DLD1 (cell line): ENCODE results near the gene SLC9A3.
"Not testable (repeated sequence)": the region's sequence is repeated elsewhere in the genome, so short reads cannot be mapped to it uniquely, and the experiment has no call there.

Experiments
- in situ Hi-C: cut with HindIII; loops from 2 replicates; pipeline ENCODE4 v1.10.0; 2017; ENCODE audit warnings: low sequenced_read_pairs

Gene SLC9A3

DNA sequence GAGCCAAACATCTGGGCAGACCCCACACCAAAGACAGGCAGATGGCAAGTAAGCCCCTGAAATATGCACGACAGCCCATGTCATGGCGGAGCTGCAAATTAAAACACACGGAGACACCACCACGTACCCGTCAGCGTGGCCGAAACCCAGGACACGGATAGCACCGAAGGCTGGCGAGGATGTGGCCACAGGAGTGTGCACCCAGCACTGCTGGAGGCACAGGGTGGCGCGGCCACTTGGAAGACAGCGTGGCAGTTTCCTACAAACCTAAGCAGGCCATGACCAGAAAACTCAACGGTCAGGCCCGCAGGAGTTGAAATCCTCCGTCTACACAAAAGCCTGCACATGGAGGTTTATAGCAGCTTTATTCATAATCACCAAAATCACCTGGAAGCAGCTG, 12.8 kb downstream of the SLC9A3 start:
- in situ Hi-C loops: no loop called here

GRCh38 chr5:510521-510920, 13.7 kb downstream of the SLC9A3 start:
- in situ Hi-C loops: no loop called here

DNA sequence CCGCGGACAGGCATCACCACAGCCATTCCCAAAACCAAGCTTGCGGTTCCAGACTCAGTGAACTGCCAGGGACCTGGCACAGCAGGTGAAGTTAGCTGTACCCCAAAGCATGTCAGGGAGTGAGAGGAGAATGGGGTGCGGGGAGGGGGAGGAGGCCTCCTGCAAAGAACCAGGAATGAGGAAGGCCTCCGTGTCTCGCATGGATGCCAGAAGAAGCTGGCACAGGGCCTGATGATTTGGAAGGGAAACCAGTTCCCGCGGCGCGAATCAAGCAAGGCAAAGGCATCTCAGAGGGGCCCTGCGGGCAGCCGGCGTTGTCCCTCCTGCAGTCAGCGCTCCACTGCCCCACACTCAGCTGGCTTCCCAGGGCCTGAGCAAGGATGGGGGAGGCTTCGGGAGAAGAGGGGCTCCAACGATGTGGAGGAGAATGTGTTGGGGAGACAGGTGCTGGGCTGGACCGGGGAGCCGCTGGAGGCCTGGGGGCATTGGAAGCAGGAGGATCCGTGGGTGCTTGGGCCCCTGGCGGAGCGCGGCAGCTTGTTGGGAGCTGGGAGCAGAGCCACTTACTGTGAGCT, 14.6 kb downstream of the SLC9A3 start:
- in situ Hi-C loops: no loop called here

DNA sequence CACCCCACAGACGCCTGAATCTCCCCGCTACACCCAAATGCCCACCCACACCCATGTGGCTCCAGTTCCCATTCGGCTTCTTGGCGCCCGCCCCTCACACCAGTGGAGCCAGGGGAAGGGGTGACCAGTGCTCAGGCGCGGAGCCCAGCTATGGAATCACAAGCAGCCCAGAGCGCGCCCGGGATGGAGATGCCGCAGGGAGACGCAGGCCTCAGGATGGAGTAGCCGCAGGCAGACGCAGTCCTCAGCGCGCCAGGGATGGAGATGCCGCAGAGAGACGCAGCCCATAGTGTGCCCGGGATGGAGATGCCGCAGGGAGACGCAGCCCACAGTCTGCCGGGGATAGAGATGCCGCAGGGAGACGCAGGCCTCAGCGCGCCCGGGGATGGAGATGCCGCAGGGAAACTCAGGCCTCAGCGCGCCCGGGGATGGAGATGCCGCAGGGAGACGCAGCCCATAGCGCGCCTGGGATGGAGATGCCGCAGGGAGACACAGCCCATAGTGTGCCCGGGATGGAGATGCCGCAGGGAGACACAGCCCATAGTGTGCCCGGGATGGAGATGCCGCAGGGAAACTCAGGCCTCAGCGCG, 16.2 kb downstream of the SLC9A3 start:
- in situ Hi-C loops: not testable (repeated sequence)

DNA sequence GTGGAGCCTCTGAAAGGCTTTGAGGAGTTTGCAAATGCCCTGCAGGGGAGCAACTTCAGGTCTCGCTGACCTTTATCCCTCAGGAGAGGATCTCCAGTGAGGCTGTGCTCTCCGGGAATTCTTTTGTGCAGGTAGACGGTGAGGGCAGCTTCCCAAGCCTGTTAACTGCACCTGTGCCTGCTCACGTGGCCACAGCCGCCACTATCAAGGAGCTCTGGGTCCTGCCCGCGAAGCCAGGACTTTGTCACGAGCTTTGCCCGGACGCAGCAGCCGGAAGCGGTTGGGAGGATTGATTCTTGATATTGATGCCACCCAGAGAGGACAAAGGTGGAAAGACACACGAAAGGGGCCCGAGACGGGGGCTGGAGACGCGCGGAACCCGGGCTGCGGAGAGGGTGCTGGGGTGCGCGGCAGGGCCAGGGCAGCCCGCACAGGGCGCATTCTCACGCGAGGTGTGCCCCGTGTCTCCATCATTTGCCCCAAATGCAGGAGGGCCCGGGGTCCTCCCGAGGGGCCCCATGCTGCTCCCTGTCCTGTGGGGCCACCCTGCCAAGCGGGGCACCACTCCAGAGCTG, 18.2 kb downstream of the SLC9A3 start:
- in situ Hi-C loops: no loop called here

- in situ Hi-C loops: no loop called here
Observed at GRCh38 chr5:504326-505154, 19.7 kb downstream of the SLC9A3 start.

- in situ Hi-C loops: no loop called here
Observed at GRCh38 chr5:502325-503079, 21.7 kb downstream of the SLC9A3 start.

- in situ Hi-C loops: no loop called here
Observed at GRCh38 chr5:501831-502184, 22.4 kb downstream of the SLC9A3 start.

- in situ Hi-C loops: no loop called here
Observed at GRCh38 chr5:501105-501830, 23.0 kb downstream of the SLC9A3 start.

DNA sequence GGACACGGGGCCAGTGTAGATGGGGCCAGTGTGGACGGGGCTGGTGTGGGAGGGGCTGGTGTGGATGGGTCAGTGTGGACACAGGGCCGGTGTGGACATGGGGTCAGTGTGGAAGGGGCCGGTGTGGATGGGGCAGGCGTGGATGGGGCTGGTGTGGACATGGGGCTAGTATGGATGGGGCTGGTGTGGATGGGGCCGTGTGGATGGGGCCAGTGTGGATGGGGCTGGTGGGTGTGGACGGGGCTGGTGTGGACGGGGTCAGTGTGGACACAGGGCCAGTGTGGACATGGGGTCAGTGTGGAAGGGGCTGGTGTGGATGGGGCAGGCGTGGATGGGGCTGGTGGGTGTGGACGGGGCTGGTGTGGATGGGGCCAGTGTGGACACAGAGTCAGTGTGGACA, 23.8 kb downstream of the SLC9A3 start:
- in situ Hi-C loops: no loop called here

DNA sequence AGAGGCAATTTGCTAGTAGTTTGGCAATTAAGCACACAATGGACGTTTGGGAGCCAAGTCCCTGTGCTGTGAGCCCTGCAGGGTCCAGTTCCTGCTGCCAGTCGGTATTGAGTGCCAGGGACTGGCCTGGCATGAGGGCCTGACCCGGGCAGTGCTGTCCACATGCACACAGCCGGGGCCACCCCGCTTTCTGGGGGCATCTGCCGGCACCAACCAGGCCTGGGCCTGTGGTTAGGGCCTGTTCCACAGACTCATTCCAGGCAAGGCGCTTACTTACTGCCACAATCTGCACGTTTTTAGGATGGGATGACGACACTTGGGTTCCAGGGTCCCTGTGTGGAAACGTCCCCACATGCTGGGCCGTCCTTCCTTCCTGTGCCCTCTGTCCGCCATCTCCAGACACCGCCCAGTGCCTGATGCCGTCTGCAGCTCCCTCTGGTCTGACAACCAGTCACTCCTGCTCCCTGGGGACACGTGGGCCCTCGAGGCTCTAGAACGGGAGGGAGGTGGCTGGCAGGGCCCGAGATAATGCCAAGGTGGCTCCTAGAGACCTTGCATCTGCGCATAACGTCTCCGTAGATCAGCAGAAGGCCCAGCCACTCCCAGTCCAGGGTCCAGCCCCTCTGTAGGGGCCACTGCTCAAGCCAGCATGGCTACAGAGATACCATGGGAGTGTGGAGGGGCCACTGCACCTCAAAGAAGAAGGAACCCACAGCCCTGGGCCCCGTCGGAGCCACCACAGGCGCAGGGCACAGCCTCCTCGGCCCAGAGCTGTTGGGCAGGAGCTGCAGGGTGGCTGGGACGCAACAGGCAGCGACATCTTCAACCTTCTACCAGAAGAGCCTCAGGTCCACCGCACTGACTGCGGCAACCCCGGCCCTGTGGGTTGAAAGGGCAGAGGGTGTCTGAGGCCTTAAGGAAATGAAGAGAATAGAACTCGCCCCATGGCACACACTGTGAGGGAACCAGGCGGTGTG, 24.7 kb downstream of the SLC9A3 start:
- in situ Hi-C loops: no loop called here

DNA sequence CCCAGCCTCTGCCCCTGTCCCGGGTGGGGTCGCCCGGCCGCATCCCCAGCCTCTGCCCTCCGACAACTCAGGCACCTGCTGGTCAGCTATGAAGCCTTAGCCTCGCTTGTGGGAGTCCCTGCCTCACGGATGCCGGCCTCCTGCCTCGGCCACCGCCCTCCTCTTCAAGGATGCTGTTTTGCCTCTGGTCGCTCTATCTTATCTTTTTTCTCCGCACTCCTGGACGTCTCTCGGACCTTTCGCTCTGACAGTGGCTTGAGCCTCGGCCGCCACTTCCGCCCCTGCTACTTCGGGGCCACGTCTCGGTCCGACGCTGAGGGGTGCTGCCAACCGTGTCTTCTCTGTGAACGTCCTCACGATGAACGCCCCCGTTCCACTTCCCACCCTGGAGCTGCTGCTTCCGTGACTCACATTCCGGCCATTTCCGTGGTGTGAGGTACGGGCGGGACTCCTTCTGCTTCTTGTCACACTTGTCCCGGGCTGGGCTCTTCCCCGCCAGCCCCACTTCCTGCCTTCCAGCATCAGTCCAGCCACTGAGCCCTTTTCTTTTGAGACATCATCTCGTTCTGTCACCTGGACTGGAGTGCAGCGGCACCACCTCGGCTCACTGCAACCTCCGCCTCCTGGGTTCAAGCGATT, 26.3 kb downstream of the SLC9A3 start:
- in situ Hi-C loops: no loop called here

- in situ Hi-C loops: no loop called here
Observed at GRCh38 chr5:497090-497700, 27.1 kb downstream of the SLC9A3 start.

DNA sequence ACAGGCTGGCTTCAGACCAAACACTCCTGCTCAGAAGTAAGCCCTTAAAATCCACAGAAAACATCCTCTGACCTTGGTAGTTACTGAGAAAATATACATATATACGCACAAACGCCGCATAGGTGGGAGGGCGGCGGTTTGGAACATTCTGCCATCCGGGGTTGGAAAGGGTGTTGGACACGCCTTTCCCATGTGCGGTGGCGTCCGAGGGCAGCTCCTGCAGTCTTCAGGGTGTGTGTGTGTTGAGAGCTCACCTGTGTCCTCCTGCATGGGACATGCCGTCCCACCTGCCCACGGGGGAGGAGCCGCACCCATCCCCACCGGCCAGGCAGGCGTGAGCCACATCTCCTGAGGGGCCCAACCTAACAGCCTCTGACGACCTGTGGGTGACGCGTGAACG, 28.2 kb downstream of the SLC9A3 start:
- in situ Hi-C loops: no loop called here

- in situ Hi-C loops: no loop called here
Observed at GRCh38 chr5:494667-495255, 29.5 kb downstream of the SLC9A3 start.

GRCh38 chr5:493758-494157, 30.5 kb downstream of the SLC9A3 start:
- in situ Hi-C loops: no loop called here

GRCh38 chr5:493119-493701, 31.0 kb downstream of the SLC9A3 start:
- in situ Hi-C loops: no loop called here
